Skeletal muscle cell (primary cell): ENCODE results near the gene P2RX1.

Experiments used
- DNase-seq: peaks from one replicate; pipeline ENCODE4 v3.0.0-alpha.2; 2010; ENCODE audit warnings: low read depth
- H3K4me3 ChIP-seq: 2 replicates; pipeline ENCODE4 v1.5.1; 2011; ENCODE audit warnings: low read depth, mild to moderate bottlenecking, control low read depth, low read length, moderate library complexity

Gene P2RX1

GRCh38 chr17:3910420-3911270 is 5.6 kb downstream of the P2RX1 start:
- DNase-seq, result no peak
- H3K4me3 ChIP-seq, result no peak overlapping the region

GRCh38 chr17:3909257-3909656 is 7.0 kb downstream of the P2RX1 start:
- DNase-seq, result no peak

GRCh38 chr17:3907483-3908216 is 8.6 kb downstream of the P2RX1 start:
- no peak overlapping the region for H3K4me3 ChIP-seq
- no peak for DNase-seq

More at GRCh38 chr17:3909257-3909656, 7.0 kb downstream of the P2RX1 start:
- H3K4me3 ChIP-seq, result no peak overlapping the region

- no peak overlapping the region for H3K4me3 ChIP-seq
These were observed 9.4 kb downstream of the P2RX1 start for GRCh38 chr17:3906881-3907280.

GRCh38 chr17:3905017-3905520 is 11.2 kb downstream of the P2RX1 start:
- H3K4me3 ChIP-seq, result no peak overlapping the region
- no peak for DNase-seq

More at GRCh38 chr17:3906881-3907280, 9.4 kb downstream of the P2RX1 start:
- DNase-seq, result no peak

- H3K4me3 ChIP-seq, result no peak overlapping the region
- no peak for DNase-seq
These were observed 11.8 kb downstream of the P2RX1 start for GRCh38 chr17:3904501-3904900.

- DNase-seq, result no peak
- H3K4me3 ChIP-seq, result no peak overlapping the region
These were observed 12.4 kb downstream of the P2RX1 start for GRCh38 chr17:3903881-3904290.

- DNase-seq, result no peak
- H3K4me3 ChIP-seq, result no peak overlapping the region
These were observed 13.0 kb downstream of the P2RX1 start for GRCh38 chr17:3903051-3903825.

- DNase-seq, result no peak
- no peak overlapping the region for H3K4me3 ChIP-seq
These were observed 15.6 kb downstream of the P2RX1 start for GRCh38 chr17:3900646-3901045.

- H3K4me3 ChIP-seq, result no peak overlapping the region
- DNase-seq, result no peak
These were observed 18.5 kb downstream of the P2RX1 start for GRCh38 chr17:3897731-3898130.

GRCh38 chr17:3896968-3897235 is 19.4 kb downstream of the P2RX1 start:
- DNase-seq, result no peak
- H3K4me3 ChIP-seq, result no peak overlapping the region

GRCh38 chr17:3896108-3896967 is 19.9 kb downstream of the P2RX1 start:
- no peak for DNase-seq
- H3K4me3 ChIP-seq, result no peak overlapping the region

- DNase-seq, result no peak
- H3K4me3 ChIP-seq, result no peak overlapping the region
These were observed 20.9 kb downstream of the P2RX1 start for GRCh38 chr17:3895354-3895753.

GRCh38 chr17:3894911-3895343 is 21.3 kb downstream of the P2RX1 start:
- no peak for DNase-seq
- no peak overlapping the region for H3K4me3 ChIP-seq

GRCh38 chr17:3894188-3894587 is 22.1 kb downstream of the P2RX1 start:
- DNase-seq, result no peak
- H3K4me3 ChIP-seq, result no peak overlapping the region

GRCh38 chr17:3893720-3894116 is 22.5 kb downstream of the P2RX1 start:
- peak overlapping the region; percentile 57 for H3K4me3 ChIP-seq
- no peak for DNase-seq

- peak within 1 kb of the TSS; percentile 82 for H3K4me3 ChIP-seq
These were observed 23.1 kb downstream of the P2RX1 start, which contains the start of gene CAMKK1 for GRCh38 chr17:3893003-3893719. CAMKK1 (minus strand) TSS chr17:3893053; CDS start chr17:3885687, 7,366 bp downstream.

More at GRCh38 chr17:3893003-3893719, 23.1 kb downstream of the P2RX1 start, which contains the start of gene CAMKK1:
- no peak for DNase-seq
